GM20000 (cell line): ENCODE data around the gene LRBA.

Experiments used
- DNase-seq: peaks from one replicate; pipeline ENCODE4 v3.0.0; 2012; ENCODE audit warnings: low spot score
- TF ChIP-seq, protein P1 (sequence below): IDR thresholded peaks from 2 replicates; pipeline ENCODE4 v1.5.1; 2012; ENCODE audit warnings: mild to moderate bottlenecking, control low read depth; ENCODE audit errors: extremely low read depth, missing control alignments

Gene LRBA

DNA sequence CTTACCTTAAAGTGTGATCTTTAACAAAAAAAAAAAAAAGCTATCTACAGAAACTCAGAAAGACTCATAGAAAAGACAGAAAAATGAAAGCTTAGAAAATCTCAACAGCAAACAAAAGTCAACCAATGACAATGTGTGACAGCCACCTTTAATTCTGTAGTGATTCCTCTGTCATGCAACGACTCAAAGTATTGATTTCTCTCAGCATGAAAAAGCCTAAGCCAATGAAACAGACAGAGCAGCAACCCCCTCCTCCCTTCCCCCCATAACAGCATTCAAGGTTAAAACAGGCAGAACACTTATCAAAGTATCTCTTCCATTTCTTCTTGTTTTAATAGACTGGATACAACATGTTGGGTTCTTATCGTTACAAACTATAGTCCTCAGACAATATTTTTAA, 320.6 kb downstream of the LRBA start:
- DNase-seq: no peak
- TF ChIP-seq, protein P1, sequence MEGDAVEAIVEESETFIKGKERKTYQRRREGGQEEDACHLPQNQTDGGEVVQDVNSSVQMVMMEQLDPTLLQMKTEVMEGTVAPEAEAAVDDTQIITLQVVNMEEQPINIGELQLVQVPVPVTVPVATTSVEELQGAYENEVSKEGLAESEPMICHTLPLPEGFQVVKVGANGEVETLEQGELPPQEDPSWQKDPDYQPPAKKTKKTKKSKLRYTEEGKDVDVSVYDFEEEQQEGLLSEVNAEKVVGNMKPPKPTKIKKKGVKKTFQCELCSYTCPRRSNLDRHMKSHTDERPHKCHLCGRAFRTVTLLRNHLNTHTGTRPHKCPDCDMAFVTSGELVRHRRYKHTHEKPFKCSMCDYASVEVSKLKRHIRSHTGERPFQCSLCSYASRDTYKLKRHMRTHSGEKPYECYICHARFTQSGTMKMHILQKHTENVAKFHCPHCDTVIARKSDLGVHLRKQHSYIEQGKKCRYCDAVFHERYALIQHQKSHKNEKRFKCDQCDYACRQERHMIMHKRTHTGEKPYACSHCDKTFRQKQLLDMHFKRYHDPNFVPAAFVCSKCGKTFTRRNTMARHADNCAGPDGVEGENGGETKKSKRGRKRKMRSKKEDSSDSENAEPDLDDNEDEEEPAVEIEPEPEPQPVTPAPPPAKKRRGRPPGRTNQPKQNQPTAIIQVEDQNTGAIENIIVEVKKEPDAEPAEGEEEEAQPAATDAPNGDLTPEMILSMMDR: no peak

DNA sequence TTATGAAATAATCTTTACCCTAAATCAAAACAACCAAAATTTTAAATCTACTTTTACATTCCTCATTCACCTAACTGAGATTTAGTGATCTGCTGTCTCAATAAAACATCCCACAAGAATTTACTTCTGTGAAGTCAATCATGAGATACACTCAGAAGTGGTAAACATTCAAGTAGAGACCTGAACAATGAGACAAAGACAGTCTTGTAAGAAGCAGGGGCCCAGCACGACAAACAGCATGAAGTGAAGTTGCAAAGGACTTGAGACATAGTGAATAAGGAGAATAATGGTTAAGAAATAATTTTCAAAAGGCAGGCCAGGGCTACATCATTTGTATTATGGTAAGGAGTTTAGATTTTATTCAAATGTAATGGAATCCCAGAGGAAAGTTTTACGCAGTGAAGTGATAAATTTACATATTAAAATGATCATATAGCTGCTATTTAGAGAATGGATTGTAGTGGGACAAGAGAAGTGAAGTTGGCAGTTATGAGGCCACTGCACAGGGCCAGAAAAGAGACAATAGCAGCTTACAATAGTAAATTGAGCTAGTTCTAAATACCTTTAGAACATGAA, 331.2 kb downstream of the LRBA start:
- TF ChIP-seq, protein P1: no peak
- no peak for DNase-seq

DNA sequence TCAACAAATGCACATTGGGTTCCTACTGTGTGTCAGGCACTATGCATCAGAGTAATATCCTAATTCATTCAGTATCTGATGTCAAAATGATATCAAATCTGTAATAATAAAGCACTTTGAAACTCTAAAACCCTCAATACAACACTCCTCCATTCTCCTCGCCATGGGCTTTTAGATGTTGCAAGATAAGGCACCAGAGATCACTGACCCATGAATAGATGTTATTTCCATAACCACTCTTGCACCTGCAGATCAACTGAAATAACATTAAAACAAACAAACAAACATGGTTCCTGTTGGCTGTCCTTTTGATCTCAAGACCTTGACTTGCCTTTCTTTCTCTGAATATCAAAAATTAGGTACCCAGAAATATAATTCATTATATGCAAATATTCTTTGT, 333.0 kb downstream of the LRBA start:
- TF ChIP-seq, protein P1: no peak
- DNase-seq: no peak

DNA sequence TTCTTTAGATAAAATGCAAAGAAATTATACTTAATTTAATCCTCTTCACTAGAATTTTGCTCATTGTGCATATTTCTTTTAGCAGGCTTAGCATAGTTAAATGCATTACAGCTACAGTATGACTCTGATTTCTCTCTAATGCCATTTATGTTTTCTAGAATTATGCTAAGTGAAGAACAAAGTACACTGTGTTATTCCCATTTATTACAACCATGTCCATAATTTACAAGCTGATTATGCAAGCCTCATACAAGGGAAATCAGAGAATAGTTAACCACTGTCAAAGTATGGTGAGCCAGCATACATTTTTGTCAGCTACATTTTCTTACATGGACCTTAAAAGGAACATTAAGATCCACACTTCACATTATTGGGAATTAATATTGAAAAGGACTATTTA, 334.0 kb downstream of the LRBA start:
- no peak for DNase-seq
- TF ChIP-seq, protein P1: no peak

DNA sequence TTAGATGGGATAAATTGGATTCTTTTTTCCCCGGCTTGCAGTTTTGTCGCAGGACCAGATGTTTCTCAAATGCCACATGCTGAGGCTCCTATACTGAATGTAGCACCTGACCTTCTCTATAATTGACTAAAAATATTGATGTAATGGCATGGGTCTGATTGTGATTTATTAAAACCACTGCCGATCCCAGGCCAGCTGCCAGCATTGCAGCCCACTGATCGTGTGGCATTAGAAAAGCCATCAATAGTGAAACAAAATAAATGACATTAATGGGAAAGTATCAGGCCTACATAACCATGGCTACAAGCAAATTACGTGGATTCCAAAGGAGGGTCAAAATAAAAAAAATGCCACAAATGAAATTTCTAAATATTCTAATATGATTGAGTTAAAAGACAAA, 334.4 kb downstream of the LRBA start:
- DNase-seq: no peak
- TF ChIP-seq, protein P1: no peak

DNA sequence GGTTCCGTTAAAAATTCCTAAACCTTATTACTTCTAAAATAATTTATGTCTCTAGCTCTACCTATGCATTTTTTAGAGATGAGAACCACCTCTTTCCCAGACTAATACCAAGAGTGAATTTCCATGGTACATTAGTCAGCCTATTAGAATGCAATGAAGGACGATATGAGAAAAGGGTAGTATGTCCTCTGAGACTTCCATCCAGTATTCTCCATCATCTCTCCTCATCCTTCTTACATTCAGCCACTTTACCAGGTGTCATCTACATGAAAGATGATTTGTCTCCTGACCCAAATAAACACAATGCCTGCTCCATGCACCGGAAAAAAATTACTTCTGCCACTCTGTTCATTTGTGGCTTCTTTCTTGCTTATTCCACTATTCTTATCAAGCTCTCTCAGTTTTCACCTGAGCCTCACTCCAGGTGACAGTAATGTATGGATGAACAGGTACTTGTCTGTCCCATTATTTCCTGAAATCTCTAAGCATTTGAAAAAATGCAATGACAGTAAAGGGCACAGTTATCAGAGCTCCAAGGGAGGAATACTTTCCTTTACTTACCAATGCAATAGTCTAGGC, 335.2 kb downstream of the LRBA start:
- DNase-seq: no peak
- TF ChIP-seq, protein P1: no peak

DNA sequence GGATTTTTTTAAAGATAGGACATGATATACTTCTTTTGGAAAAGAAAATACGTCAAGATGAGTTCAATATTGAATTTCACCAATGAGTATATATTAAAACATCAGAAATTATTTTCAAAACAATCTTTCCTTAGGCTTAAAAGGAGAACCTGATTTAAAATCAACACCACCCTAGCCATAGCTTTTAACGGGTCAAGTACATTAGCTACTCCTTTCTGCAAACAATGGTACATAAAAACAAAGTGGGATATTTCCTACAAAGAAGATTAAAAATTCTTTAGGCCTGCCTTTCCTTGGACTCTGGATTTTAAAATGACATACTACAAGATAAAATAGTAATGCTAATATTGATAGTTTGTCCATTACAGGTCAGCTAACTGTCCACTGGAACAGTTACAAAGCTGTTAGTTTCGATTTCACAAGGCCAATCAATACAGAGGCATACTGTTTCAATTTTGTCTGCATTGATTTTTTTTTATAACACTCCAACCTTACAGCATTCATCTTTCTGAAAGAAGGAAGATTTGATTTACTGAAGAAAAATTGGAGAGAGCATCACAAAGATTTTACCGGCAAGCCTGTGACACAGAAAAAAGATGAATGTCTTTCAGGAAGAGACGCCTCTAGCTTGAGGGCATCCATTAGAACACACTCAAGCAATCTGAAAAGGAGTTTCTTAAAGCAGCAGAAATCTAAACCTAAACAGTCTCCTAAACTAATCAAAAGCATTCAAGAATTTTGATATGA, 335.9 kb downstream of the LRBA start:
- TF ChIP-seq, protein P1: no peak
- DNase-seq: no peak
